ENCODE data around the gene E2F8.

Gene E2F8

DNA sequence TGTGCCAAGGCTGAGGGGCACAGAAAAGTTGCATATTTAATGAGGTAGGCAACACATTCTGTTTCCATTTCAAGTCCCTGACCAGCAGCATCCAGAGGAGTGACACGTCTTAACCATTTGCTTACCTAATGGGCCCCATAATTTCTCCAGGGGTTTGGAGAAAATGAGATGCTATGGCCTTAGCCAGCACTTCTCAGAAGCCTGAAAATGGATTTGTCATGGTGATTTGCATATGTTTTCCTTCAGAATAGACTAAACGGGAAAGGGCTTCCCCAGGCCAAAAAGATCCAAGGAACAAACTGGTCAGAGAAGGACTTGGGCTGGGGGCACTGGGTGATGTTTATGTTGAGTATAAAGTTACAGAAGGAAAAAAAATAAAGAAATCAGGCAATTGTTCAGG, 55.7 kb downstream of the E2F8 start:
- DNase-seq, result no peak

DNA sequence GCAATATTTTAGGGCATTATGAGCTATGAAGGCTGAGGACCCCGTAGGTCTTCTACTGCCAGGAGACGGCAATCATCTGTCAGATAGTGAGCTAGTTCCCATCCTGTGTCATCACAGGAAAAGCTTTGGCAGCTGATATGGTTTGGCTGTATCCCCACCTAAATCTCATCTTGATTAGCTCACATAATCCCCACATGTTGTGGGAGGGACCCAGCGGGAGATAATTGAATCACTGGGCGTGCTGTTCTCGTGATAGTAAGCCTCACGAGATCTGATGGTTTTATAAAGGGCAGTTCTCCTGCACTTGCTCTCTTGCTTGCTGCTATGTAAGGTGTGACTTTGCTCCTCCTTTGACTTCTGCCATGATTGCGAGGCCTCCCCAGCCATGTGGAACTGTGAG, 57.1 kb downstream of the E2F8 start:
- DNase-seq, result no peak

DNA sequence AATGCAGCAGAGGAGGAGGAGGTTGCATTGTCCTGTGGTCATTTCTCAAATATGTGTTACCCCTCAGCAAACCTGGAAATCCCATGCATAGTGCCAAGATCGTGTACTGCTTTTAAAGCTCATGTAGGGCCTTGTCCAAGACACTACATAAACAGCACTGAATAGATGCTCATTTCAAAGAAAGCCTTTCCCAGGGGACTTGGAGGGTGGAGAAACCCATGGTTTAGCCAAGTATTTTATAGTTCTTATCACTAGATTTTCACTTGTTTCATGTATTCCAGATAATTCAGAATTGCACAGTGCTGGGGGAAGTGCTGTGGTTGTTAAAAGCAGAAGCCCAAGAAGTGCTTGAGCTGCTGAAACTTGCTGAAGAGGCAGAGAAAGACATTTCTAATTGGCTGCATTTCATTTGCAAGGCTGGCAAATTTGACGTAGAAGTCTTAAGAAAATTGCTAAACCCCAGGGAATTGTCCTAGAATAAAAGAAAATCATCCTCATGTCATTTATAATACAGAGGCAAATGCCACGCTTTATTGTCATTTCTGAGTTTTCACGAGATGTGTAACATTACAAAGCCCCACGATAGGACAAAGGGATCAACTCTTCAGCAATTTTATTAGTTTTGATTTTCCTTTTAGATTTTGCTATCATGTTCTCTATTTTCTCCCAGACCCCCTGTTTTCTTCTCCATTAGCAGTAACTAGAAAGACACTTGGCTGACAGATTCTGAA, 59.0 kb downstream of the E2F8 start:
- no peak for DNase-seq

DNA sequence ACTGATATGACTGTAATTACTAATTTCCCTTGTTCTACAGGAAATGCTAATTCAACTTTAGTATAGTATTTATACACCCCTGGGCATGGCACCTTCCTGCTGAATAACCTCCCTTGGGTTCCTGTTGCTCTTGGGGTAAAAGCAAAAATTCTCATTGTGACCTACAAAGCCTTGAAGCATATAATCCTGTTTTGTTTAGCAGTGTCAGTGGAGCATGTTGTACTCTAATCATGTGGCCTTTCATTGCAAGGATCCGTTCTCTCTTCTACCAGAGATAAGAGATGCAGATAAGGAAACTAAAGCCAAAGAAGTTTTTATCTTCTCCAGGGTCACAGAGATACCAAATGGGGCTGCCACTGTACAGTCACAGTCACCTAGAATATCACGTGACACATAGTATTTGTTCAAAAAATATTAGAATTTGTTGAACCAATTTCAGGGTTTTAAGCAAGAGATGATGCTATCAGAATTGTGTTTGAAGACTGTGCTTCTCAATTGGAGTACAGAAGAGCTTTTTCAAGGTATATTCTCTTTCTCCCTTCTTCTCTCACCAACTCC, 64.0 kb downstream of the E2F8 start:
- no peak for DNase-seq
